Fibroblast of lung (primary cell): ENCODE measurements around the gene SYCE3. TPM values are rescaled to one million over a fixed set of nuclear protein-coding genes. Genes with fewer than 3 reads are reported as not detected.

Experiments
- DNase-seq, 2 donors: peaks; one replicate each; pipeline versions ENCODE4 v3.0.0 to v3.0.0-alpha.2; 2010; ENCODE audit warnings: low read depth in 2 of 2
- H2AFZ ChIP-seq: 2 replicates; pipeline ENCODE4 v1.5.1; 2012; ENCODE audit warnings: low read length, control low read depth, inconsistent platforms
- H3K27ac ChIP-seq: 2 replicates; pipeline ENCODE4 v1.5.1; 2011; ENCODE audit warnings: low read length, control low read depth; ENCODE audit not compliant: insufficient read depth
- H3K27me3 ChIP-seq: 2 replicates; pipeline ENCODE4 v1.5.1; 2011; ENCODE audit warnings: mild to moderate bottlenecking, low read length; ENCODE audit not compliant: control insufficient read depth, insufficient read depth
- H3K36me3 ChIP-seq: 2 replicates; pipeline ENCODE4 v1.5.1; 2011; ENCODE audit warnings: low read length; ENCODE audit not compliant: control insufficient read depth, insufficient read depth
- H3K4me1 ChIP-seq: 2 replicates; pipeline ENCODE4 v1.5.1; 2011; ENCODE audit warnings: low read length; ENCODE audit not compliant: control insufficient read depth, insufficient read depth; ENCODE audit errors: extremely low read depth
- H3K4me2 ChIP-seq: 2 replicates; pipeline ENCODE4 v1.5.1; 2011; ENCODE audit warnings: low read length, control low read depth; ENCODE audit not compliant: insufficient read depth; ENCODE audit errors: extremely low read depth
- H3K4me3 ChIP-seq, 4 experiments: fragments of 200-600 bp in 1 of 4; sonication (generic) in 1 of 4; replicated peaks in 1 of 4; 2 replicates each; pipeline ENCODE4 v1.5.1; 2011 to 2016; ENCODE audit warnings: low read length in 4 of 4, low read depth in 3 of 4, mild to moderate bottlenecking in 3 of 4, control low read depth in 2 of 4, inconsistent platforms in 1 of 4, mixed read lengths in 1 of 4; ENCODE audit not compliant: insufficient read depth in 1 of 4; ENCODE audit errors: control extremely low read depth in 1 of 4
- H3K79me2 ChIP-seq: 2 replicates; pipeline ENCODE4 v1.5.1; 2012; ENCODE audit warnings: mild to moderate bottlenecking, low read length, inconsistent platforms; ENCODE audit not compliant: control insufficient read depth, insufficient read depth
- H3K9ac ChIP-seq: 2 replicates; pipeline ENCODE4 v1.5.1; 2011; ENCODE audit warnings: mild to moderate bottlenecking, low read length, control low read depth; ENCODE audit not compliant: insufficient read depth
- H3K9me3 ChIP-seq: 2 replicates; pipeline ENCODE4 v1.5.1; 2012; ENCODE audit warnings: low read depth, low read length; ENCODE audit not compliant: control insufficient read depth, insufficient read depth
- H4K20me1 ChIP-seq: 2 replicates; pipeline ENCODE4 v1.5.1; 2011; ENCODE audit warnings: low read length; ENCODE audit not compliant: control insufficient read depth, insufficient read depth; ENCODE audit errors: extremely low read depth
- EZH2 ChIP-seq: IDR thresholded peaks from 2 replicates; pipeline ENCODE4 v1.5.1; 2012; ENCODE audit warnings: low read length, control low read depth, mild to moderate bottlenecking; ENCODE audit errors: missing control alignments
- polyA minus RNA-seq: library from RNA; depleted of rRNA, polyadenylated mRNA; stranded (reverse); fragments of >200 nt; gene quantifications from 2 replicates; pipeline ENCODE4 v1.2.3, GENCODE V29; 2011; ENCODE audit warnings: low replicate concordance
- polyA plus RNA-seq, 2 donors: library from polyadenylated mRNA; depleted of rRNA in 1 of 2; stranded (reverse) in 1 of 2; unstranded in 1 of 2; fragments of >200 nt; gene quantifications; 2 replicates each; pipeline ENCODE4 v1.2.1, GENCODE V29; 2011 to 2012; ENCODE audit warnings: missing spikeins in 1 of 2
- total RNA-seq: library from RNA; depleted of rRNA; stranded (reverse); fragments of >200 nt; gene quantifications from 2 replicates; pipeline ENCODE4 v1.2.1, GENCODE V29; 2014
- TF ChIP-seq, protein P1 (sequence below), 2 donors: IDR thresholded peaks in 1 of 2; conservative IDR thresholded peaks in 1 of 2; 1 replicate in 1 of 2; 2 replicates in 1 of 2; pipeline ENCODE4 v1.5.1; 2011 to 2012; ENCODE audit warnings: low read length in 2 of 2, control low read depth in 1 of 2, inconsistent platforms in 1 of 2, low read depth in 1 of 2, mild to moderate bottlenecking in 1 of 2

The SYCE3 gene, protein sequence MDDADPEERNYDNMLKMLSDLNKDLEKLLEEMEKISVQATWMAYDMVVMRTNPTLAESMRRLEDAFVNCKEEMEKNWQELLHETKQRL
- total RNA-seq = 0.33 TPM in 1 of 2 replicates, not detected in the other
- 0.30 TPM in 1 of 2 replicates, not detected in the other for polyA plus RNA-seq
- not detected in 2 replicates for polyA plus RNA-seq (2012)
- not detected in 2 replicates for polyA minus RNA-seq

DNA sequence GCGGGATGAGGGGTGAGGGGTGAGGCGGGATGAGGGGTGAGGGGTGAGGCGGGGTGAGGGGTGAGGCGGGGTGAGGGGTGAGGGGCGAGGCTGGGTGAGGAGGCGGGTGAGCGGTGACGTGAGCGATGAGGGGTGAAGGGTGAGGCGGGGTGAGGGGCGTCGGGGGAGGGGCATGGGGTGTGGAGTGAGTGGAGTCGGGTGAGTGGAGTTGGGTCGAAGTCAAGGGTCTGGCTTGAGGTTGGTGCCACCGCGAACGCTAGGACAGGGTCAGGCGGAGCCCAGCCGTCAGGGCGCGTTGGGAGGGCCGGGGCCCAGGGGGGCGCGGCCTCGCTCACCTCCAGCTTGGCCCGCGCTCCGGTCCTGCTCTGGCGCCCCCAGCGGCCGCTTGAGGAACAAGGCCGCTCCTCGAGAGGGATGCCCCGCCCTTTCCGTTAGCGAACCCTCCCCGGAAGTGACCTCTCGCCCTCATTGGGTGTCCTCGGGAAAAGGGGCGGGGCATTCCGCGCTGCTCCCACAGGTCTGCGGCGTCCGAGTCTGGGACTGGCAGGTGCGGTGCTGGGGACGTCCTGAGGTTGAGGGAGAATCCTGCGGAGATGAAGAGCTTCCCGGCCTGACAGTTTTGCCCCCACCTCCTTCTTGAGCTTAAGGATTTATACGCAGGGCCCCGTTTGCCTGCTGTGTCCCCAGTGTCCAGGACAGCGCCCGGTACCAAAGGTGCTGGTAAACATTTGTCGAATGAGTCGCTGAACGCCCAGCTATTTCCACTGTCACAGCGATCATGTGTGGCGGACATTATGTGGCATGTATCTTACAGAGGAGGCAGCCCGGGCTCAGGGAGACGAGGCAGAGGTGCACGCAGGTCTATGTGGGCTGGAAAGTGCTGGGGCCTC is at the start of gene SYCE3:
TSS of gene SYCE3 (minus strand) at position 397 of the 890 bp plus-strand sequence. CDS start 6,514 bp downstream, outside the sequence.
- peaks cover 3% of the 10 kb centered on the region for H3K4me1 ChIP-seq
- H3K36me3 ChIP-seq = no peaks in the 10 kb centered on the region
- peak within 1 kb of the TSS; percentile 65 to 84 (median 80) for H3K4me3 ChIP-seq
- H4K20me1 ChIP-seq = no peaks in the 10 kb centered on the region
- TF ChIP-seq, protein P1, sequence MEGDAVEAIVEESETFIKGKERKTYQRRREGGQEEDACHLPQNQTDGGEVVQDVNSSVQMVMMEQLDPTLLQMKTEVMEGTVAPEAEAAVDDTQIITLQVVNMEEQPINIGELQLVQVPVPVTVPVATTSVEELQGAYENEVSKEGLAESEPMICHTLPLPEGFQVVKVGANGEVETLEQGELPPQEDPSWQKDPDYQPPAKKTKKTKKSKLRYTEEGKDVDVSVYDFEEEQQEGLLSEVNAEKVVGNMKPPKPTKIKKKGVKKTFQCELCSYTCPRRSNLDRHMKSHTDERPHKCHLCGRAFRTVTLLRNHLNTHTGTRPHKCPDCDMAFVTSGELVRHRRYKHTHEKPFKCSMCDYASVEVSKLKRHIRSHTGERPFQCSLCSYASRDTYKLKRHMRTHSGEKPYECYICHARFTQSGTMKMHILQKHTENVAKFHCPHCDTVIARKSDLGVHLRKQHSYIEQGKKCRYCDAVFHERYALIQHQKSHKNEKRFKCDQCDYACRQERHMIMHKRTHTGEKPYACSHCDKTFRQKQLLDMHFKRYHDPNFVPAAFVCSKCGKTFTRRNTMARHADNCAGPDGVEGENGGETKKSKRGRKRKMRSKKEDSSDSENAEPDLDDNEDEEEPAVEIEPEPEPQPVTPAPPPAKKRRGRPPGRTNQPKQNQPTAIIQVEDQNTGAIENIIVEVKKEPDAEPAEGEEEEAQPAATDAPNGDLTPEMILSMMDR (conservative IDR thresholded peaks at IDR 0.05 in 1 of 2, IDR thresholded peaks at IDR 0.05 in 1 of 2; ENCODE audit: low read depth in 1 of 2, low read length in 2 of 2) = peak; percentile 61 to 64
- peak; percentile 26 for TF ChIP-seq EZH2
- peak within 1 kb of the TSS; percentile 97 for H2AFZ ChIP-seq
- H3K9me3 ChIP-seq = no peaks in the 10 kb centered on the region
- H3K9ac ChIP-seq = no peak within 1 kb of the TSS
- H3K27me3 ChIP-seq = peaks cover 6% of the 10 kb centered on the region
- DNase-seq = peak; percentile 72 to 83
- H3K79me2 ChIP-seq = no peaks in the 10 kb centered on the region
- H3K27ac ChIP-seq = no peak within 1 kb of the TSS
- H3K4me2 ChIP-seq = peak within 1 kb of the TSS; percentile 97

DNA sequence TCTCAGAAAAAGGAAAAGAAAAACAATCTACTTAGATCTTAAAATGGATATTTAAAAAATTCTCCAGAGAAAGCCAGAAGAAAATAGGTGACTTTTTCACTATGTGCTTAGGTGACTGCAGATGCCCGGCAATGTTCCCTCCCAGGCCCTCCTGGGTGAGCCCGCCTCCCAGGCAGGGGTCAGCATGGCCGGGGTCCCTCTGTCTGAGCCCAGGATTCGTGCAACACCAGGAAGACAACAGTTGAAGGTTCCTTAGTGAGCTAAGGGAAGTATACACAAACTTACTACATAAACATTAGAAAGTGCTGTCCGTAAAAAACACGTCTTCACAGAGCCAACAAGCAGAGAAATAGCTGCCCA is 49.4 kb upstream of the SYCE3 start:
- Histone ChIP-seq H3K27me3 (no peaks in the 10 kb centered on the region), H4K20me1 (no peaks in the 10 kb centered on the region), H3K36me3 (no peaks in the 10 kb centered on the region), H3K4me3 (no peak overlapping the region), H3K4me1 (no peaks in the 10 kb centered on the region), H3K27ac (no peak overlapping the region), H3K9me3 (no peaks in the 10 kb centered on the region), H3K4me2 (no peak overlapping the region), H2AFZ (no peak overlapping the region), H3K9ac (no peak overlapping the region), H3K79me2 (no peaks in the 10 kb centered on the region)
- TF ChIP-seq, protein P1 (conservative IDR thresholded peaks at IDR 0.05 in 1 of 2, IDR thresholded peaks at IDR 0.05 in 1 of 2; ENCODE audit: low read depth in 1 of 2, low read length in 2 of 2) = no peak
- no peak for TF ChIP-seq EZH2
- DNase-seq = no peak

DNA sequence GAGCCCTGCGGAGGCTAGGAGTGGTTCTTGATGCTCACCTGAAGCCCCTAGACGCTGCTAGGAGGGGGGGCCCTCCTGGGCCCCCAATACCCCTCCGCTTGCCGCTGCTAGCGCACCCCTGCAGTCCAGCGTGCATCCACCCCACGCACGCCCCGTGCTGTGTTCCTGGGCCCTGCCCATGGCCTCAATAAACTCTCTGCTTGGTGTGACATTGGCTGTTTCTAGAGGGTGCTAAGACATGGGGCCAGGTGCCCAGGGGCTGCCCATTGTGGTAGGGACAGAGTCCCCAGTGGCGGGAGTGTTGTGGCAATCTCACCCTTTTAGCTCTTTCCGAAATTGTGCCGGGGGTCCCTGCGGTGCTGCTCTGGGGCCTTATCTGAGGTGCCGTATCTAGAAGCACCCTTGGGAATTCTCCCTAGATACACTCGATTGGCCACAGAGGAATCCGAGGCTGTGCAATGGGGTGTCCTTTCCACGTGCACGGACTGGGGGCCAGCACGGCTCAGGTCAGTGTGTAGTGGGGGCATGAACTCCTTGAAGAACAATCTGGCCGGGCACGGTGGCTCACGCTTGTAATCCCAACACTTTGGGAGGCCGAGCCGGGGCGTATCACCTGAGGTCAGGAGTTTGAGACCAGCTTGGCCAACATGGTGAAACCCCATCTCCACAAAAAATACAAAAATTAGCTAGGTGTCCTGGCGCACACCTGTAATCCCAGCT is 48.8 kb upstream of the SYCE3 start:
- Histone ChIP-seq H3K9me3 (no peaks in the 10 kb centered on the region), H3K36me3 (no peaks in the 10 kb centered on the region), H3K79me2 (no peaks in the 10 kb centered on the region), H2AFZ (no peak overlapping the region), H3K4me1 (no peaks in the 10 kb centered on the region), H3K27me3 (no peaks in the 10 kb centered on the region), H3K4me3 (no peak overlapping the region), H3K9ac (no peak overlapping the region), H4K20me1 (no peaks in the 10 kb centered on the region), H3K27ac (no peak overlapping the region), H3K4me2 (no peak overlapping the region)
- no peak for DNase-seq
- TF ChIP-seq, protein P1 (conservative IDR thresholded peaks at IDR 0.05 in 1 of 2, IDR thresholded peaks at IDR 0.05 in 1 of 2; ENCODE audit: low read depth in 1 of 2, low read length in 2 of 2) = no peak
- TF ChIP-seq EZH2 = no peak
